GM18498 (cell line): Measurements from ENCODE around the gene CALD1.

Experiments
- ATAC-seq: cut with Tn5 transposase; IDR thresholded peaks from one replicate; pipeline ENCODE4 v1.9.1; 2021; ENCODE audit warnings: mild to moderate bottlenecking, moderate library complexity; ENCODE audit not compliant: unreplicated experiment

Gene CALD1, protein sequence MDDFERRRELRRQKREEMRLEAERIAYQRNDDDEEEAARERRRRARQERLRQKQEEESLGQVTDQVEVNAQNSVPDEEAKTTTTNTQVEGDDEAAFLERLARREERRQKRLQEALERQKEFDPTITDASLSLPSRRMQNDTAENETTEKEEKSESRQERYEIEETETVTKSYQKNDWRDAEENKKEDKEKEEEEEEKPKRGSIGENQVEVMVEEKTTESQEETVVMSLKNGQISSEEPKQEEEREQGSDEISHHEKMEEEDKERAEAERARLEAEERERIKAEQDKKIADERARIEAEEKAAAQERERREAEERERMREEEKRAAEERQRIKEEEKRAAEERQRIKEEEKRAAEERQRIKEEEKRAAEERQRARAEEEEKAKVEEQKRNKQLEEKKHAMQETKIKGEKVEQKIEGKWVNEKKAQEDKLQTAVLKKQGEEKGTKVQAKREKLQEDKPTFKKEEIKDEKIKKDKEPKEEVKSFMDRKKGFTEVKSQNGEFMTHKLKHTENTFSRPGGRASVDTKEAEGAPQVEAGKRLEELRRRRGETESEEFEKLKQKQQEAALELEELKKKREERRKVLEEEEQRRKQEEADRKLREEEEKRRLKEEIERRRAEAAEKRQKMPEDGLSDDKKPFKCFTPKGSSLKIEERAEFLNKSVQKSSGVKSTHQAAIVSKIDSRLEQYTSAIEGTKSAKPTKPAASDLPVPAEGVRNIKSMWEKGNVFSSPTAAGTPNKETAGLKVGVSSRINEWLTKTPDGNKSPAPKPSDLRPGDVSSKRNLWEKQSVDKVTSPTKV

GRCh38 chr7:134778941-134779740, at the start of gene CALD1:
CALD1 (plus strand) TSS chr7:134779634; CDS start chr7:134867734, 88,100 bp downstream.
- no peak for ATAC-seq

DNA sequence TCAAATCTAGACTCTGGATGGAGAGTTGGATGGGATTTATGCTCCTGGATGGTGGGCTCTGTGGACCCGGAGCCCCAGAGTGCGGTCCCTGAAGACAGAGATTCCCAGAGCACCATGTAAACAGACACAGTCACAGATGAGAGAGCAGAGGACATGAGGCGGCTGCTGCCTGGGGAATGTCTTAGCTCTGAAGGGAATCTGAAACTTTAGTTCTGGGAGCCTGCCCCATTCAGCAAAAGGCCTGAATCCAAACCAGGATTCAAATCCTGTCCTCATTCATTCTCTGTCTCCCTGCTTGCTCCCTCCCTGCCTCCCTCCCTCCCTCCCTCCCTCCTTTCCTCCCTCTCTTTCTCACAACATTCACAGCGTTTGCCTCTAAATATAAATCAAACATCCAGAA, 49.5 kb upstream of the CALD1 start:
- ATAC-seq = no peak

DNA sequence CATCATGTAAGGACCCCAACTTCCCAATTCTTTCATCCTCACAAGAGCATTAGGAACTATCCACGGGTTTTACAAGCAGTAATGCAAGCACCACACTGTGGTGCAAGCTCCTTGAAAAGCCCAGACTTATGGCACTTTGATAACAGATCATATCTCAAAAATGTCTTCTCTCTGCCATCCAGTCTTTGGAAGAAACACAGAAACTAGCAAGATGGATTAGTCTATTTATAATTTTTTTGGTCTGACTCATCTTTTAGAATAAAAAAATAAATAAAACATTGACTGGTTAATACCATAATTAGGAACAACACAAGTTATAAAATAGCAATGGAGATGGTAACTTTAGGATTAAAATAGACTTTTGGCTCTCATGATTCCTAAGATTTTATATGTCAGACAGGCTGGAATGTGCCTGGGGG, 49.0 kb upstream of the CALD1 start:
- ATAC-seq = no peak

DNA sequence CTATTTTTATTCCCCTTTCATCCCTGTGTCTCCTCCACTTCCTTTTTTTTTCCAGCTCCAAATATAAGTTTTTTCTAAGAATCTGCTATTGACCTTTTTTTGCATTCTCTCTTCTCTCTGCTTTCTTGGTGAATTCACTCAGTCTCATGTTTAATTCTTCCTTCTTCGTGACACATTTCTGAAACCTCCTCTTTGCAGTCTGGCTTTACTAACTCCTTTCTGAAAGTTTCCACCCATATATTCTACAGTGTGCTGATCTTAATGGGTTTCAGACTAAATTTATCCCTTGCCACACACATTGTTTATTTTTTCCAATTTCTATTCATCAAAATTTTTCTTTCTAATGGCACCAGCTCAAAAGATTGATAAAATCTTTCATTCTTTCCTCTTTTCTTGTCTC, 47.8 kb upstream of the CALD1 start:
- no peak for ATAC-seq

DNA sequence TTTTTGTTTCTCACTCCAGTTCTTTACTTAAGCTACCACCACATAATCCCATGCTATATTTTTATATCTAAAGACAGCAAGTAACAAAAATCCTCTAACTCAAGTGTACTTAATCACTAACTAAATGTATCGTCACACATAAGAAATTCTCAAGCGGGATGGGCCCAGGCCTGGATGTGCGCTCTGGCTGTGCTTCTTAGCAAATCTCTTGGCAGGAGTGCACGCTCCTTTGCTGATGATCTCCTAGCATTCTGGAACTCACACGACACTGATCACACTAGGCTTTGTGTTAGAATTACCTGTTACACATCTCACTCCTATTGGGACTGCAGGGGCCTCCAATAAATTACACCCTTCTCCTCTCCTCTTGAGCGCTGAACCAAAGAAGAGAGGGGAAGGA, 46.7 kb upstream of the CALD1 start:
- no peak for ATAC-seq

DNA sequence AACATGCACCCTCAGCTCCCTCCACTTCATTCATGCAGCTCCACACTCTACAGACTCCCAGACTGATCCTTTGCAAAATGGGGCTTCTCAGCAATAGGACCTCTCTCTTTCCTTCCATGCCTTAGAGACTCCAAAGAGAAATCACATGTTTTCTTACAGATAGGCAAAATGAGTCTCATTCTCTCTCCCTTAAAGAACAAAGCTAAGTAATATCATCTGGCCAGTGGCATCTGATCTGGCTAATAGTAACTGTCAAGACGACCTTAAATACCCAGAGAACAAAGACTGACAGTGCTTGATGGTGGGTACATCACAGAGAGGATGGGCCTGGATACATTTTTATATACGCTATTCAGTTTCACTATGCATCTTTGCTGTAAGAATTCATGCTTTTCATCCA, 43.1 kb upstream of the CALD1 start:
- no peak for ATAC-seq

DNA sequence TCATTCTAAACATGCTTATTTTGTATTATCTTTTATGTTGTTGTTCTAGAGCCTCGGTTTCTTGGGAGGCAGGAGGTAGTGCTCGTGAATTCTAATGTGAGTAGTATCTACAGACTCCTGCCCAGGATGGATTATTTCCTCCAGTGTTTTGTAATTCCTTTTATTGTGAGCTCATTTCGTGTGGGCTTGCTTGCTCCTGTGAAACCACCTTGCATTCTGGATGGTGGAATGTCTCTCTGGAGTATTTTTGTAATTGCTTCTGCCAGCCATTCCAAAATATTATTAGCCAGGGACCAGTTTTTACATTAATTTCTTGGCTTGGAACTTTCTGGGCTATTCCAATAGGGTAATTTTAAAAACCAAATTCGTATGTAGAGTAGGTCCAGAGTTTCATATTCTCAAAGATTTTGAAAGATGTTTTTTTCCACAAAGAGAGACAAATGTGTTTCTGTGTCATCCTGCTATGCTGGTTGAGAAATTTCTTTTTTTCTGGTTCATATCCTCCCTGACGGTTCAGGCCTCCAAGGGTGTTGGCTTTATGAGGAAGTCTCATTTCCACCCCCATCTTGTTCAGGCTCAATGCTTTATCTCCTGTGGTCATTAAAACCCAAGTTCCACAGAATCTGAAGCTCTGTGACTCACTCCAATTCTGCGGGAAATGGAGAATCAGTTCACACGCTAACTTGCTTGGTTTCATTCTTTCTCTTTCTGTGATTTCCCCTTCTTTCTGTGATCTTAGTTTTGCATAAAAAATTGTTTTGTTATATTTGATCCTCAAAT, 41.7 kb upstream of the CALD1 start:
- no peak for ATAC-seq

DNA sequence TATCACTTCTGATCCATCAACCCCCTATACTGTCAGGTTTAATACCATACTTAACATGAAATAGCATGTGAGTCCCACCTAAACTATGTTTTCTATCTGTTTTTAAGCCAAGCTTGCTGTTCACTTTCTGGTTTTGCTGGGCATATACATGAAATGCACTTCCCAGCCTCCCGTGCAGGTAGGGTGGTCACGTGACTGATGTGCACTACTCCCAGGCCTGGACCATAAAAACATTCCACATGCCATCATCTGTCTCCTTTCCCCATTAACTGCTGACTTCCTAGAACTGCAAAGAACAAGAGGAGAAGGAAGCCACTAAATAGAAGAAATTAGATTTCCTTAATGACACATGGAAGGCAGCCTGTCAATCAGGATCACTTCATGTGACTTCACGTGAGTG, 40.1 kb upstream of the CALD1 start:
- no peak for ATAC-seq

DNA sequence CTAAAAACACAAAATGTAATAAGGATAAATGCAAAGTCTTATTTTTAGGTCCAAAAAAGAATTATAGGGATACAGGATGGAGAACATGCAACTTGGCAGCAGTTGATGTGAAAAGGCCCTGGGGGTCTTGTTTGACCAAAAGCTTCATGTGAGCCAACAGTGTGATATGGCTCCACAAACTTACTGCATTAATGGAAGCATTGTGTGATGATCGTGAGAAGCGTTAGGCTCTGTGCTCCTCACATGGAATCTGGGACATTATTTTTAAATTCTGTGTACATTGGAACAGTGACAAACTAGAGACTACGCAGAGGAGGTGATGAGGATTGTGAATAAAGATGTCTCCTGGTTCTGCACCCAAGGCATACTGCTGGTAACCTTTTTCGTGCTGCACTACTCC, 39.1 kb upstream of the CALD1 start:
- no peak for ATAC-seq

DNA sequence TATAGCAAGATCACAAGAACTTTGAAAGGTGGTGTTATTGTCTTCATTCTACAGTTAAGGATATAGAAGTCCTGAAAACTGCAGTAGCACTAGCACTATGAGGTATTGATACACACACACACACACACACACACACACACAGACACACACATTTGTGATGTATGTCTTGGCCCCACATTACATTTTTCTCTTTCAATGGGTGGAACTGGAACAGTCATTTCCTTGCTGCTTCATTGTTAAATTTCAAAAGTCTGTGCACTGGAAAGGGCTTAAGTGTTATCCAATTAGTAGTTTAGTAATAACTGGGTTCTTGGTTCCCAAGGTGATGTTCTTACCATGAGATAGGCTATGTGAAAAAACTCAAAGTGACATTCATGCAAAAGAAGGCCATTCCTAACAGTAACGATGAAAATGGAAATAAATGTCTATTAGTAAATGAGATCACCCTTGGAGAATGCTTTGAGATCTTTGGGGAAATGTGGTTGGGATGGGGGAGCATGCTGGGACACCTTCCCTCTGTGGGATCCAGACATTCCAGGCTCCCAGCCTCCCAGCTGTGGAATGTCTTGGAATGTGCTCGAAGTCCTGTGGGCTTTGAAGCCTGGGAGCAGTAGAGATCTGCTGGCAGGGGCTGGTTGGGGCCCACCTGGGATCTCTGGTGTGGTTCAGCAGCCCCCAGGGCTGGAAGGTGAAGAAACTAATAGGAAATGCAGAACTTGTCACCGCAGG, 37.4 kb upstream of the CALD1 start:
- no peak for ATAC-seq

DNA sequence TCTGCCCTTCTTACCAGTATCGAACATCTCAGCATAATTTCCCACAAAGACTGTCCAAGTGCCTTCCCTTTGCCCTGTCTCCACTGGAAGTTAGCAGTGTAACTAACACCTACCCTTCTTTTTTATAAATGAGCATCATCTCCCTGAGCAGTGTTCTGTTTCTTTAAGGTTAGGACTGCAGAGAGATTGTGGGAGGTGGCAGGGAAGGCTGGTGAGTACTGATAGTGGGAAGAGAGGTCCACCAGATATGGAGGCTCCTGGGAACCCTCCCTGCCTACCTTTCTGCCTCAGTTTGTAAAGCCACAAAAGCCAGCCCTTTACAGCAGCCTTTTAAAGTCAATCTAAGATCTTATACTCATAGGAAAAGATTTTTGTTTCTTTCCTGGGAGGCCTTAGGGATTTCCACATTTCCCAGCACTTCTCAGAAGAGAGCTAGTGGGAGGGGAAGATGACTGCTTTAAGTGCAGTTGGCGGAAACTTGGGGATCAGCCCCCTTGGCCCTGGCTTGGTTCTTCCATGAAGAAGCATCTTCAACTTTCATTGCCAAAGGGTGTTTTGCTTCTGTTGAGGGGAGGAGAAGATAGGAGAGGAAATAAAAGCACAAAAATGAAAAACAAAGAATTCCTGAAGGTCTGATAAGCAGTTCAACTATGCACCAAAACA, 36.6 kb upstream of the CALD1 start:
- no peak for ATAC-seq

- ATAC-seq = no peak
These were observed 34.9 kb upstream of the CALD1 start for GRCh38 chr7:134744569-134744968.

DNA sequence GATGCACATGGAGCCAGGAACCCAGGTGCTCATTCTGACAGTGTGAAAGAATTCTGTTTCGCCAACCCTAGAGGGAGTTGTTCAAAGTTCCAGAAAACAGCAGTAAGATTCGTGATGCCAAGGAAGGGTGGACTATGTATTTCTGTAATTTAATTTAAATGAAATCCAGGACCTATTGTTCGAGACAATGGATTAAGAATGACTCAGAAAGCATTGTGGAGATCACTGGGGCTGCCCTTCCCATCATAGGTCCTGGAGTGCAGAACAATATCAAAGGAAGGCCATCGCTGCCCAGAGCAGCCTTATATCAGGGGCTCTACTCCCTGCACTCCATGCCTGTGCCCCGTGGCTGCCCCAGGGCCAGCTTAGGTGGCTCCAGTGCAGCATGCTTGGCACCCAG, 32.1 kb upstream of the CALD1 start:
- no peak for ATAC-seq

DNA sequence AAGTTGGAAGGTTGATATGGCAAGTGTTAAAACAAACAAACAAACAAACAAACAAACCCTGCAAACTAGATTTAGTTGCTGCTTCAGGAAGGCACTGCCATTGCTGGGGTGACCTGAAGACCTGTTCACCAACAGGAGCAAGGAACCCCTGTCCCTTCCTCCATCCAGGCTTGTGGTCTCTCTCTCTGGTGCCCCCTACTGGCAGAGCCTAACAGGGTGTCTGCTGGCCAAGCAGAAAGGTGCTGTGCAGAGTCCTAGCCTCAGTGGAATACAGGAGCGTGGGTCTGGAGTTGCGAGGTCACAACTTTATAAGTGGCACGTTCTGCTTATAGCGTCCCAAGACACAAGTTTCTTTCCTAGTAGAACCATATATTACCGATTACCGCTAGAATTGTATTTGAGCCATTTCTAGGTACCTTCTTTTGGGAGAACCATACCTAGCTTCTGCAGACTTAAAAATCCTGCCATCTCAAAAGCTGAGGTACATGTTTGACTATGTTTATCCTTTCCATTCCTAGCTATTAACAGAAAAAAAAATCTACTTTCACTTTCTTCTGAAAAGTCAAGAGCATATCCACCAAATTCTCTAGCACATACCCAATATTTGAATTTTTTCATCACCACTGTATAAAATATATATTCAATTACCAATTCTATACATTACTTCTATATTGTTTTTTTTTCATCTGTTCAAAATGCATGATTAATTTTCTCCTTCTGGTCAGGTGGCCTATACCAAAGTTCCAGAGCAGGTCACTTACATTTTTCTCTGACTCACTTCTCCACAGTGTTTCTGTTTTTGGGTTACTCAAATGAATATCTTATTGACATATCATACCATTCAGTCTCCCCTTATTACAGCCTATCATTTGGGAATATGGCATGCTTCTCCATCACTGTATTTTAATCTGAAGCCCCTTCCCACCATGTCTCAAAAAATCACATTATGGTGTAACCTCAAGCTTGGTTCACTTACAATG, 29.1 kb upstream of the CALD1 start:
- peak; percentile 61 for ATAC-seq

GRCh38 chr7:134752006-134752760, 27.3 kb upstream of the CALD1 start:
- ATAC-seq = no peak

DNA sequence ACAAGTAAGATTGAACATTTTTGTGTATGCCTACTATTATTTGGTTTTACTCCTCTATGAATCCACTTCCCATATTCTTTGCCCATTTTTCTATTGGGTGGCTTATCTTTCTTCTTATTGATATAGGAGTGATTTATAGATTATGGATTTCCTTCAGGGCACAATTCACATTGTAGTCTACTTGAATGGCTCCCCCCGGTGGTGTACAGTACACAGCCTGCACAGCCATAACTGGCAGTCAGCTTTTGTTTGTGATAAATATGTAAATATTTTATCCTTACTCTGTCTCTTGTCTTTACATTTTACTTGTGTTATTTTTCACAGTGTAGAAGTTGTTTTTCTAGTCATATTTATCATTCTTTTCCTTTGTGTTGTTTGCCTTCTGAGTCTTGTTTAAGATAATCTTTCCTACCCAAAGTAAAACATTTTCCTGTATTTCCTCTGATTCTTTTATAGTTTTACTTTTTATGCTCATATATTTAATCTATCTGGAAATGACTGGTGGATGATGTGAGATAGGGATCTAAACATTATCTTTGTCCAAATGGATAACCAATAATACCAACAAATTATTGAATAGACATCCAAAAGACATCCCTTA, 23.9 kb upstream of the CALD1 start:
- no peak for ATAC-seq

DNA sequence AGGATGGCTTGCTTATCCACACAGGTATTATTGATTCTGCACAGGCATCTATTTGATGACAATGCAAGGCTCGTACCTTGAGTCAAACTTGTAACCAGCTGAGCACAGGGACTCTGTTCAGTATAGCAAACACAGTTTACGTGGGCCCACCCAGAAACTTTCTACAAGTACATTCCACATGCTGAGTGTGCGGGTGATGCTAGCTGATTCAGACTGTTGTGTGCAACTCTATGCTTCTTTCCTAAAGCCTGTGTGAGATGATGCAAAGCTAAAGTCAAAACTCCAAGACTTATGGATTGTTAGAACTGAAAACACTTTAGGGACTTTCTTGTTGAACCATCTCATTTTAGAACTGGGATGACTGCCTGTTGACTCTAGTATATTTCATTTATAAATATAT, 21.5 kb upstream of the CALD1 start:
- ATAC-seq = no peak
